ENCODE data around the gene VLDLR.

Gene VLDLR

DNA sequence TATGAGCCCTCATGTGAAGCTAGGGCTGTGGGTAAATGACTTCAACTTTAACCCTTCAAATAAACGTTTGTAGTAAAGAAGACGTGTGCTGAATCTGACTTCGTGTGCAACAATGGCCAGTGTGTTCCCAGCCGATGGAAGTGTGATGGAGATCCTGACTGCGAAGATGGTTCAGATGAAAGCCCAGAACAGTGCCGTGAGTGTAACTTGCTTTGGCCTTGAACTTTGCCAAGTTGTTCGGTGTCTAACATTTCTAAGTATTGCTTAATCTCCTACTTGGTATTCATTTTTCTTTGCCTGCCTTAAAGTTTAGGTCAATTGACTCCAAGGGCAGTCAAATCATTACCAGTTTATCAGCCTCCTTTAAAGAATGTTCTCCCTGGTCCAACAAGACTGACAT, 18.2 kb downstream of the VLDLR start:
- Histone ChIP-seq H3K4me3 (no peak overlapping the region), H3K27ac (no peak overlapping the region)
- TF ChIP-seq, protein P1, sequence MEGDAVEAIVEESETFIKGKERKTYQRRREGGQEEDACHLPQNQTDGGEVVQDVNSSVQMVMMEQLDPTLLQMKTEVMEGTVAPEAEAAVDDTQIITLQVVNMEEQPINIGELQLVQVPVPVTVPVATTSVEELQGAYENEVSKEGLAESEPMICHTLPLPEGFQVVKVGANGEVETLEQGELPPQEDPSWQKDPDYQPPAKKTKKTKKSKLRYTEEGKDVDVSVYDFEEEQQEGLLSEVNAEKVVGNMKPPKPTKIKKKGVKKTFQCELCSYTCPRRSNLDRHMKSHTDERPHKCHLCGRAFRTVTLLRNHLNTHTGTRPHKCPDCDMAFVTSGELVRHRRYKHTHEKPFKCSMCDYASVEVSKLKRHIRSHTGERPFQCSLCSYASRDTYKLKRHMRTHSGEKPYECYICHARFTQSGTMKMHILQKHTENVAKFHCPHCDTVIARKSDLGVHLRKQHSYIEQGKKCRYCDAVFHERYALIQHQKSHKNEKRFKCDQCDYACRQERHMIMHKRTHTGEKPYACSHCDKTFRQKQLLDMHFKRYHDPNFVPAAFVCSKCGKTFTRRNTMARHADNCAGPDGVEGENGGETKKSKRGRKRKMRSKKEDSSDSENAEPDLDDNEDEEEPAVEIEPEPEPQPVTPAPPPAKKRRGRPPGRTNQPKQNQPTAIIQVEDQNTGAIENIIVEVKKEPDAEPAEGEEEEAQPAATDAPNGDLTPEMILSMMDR (IDR thresholded peaks at IDR 0.05): no peak
- no peak for DNase-seq (ENCODE audit: low spot score)

DNA sequence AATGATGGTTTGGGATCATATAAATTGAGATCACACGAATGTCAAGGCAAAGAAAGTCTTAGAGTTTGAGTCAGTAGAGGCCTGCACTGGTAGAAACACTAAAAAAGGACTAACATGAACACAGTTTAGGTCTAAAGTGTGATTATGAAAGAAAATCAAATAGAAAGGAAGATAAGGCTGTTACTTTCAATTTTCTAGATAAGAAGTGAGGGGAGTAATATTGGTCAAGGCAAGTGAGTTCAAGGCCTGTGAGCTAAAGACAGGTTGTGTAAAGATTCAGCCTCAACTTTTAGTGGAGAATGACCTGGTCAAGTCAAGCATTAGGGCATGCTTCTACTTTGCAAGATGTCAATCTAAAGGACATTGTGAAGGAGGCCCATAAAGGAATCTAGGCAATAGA, 19.0 kb downstream of the VLDLR start:
- H3K27ac ChIP-seq: no peak overlapping the region
- TF ChIP-seq, protein P1 (IDR thresholded peaks at IDR 0.05): no peak
- no peak overlapping the region for H3K4me3 ChIP-seq
- no peak for DNase-seq (ENCODE audit: low spot score)

DNA sequence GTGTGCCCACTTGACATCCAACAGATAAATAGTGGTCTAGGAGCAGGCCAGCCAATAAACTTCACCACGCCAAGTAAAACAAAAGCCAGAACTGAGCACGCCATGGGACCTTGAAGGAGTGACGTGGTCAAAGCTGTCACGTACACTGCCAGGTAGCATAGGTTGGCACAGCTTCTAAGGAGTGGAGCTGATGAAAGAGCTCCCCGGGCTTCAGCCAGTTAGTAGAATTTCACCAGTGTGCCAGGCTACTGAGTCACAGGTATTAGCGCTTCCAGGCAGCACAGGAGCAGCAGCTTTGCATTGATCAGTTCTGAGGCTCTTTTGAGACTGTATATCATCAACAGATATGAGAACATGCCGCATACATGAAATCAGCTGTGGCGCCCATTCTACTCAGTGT, 19.4 kb downstream of the VLDLR start:
- no peak overlapping the region for H3K4me3 ChIP-seq
- no peak overlapping the region for H3K27ac ChIP-seq
- TF ChIP-seq, protein P1 (IDR thresholded peaks at IDR 0.05): no peak
- DNase-seq (ENCODE audit: low spot score): no peak

DNA sequence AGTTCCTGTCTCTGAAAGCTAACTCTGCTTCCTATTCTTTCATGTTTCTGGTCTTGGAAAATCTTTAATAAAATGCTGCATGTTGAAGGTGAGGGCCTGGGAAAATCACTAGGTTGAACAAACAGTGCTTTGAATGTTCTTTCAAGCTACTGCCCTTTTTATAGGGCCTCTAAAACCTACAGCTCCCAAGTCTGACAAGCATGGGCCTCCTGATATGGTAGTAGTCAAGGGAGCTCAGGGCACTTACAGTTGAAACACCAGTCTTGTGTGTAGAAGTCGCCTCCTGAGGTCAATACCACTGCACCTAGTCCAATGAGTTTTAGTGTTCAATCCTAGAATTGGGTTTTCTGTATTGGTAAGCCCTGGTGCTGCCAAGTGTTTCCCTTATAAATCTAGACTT, 20.5 kb downstream of the VLDLR start:
- Histone ChIP-seq H3K27ac (no peak overlapping the region), H3K4me3 (no peak overlapping the region)
- no peak for DNase-seq (ENCODE audit: low spot score)
- TF ChIP-seq, protein P1 (IDR thresholded peaks at IDR 0.05): no peak

DNA sequence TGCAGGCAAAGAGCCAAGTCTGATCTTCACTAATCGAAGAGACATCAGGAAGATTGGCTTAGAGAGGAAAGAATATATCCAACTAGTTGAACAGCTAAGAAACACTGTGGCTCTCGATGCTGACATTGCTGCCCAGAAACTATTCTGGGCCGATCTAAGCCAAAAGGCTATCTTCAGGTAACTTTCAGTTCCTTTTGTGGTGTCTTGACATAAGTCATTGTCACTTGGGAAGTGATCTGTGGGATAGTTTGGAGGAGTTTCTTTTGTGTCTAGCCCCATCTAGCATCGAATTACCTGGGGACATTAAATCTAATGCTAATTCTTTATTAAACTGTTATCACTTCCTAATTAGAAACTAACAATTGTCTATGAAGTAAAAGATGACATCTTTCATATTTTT, 24.0 kb downstream of the VLDLR start:
- no peak overlapping the region for H3K4me3 ChIP-seq
- TF ChIP-seq, protein P1 (IDR thresholded peaks at IDR 0.05): no peak
- H3K27ac ChIP-seq: no peak overlapping the region
- no peak for DNase-seq (ENCODE audit: low spot score)

DNA sequence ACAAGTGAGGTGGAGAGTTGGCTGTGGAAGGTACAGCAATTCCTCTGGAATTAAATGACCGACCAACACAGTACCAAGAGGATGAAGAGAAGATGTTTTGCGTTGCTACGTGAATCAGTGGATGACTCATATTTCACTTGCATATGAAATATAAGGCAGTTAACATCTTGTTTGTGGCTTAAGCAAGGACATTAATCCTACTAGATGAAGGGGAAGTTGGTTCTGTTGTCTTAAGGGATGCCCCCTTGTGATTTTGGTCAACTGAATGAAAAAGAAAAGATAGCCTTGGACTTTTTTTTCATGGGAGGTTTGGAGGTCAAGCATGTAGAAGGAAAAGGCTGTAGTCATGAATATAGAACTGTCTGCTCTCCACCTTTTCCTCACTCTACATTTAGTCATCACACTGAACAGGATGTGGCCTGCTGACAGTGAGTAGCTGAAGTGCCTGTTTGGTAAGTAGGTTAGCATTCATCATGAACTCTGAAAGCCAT, 33.9 kb downstream of the VLDLR start:
- TF ChIP-seq, protein P1 (IDR thresholded peaks at IDR 0.05): no peak
- no peak for DNase-seq (ENCODE audit: low spot score)
- Histone ChIP-seq H3K4me3 (no peak overlapping the region), H3K27ac (no peak overlapping the region)

DNA sequence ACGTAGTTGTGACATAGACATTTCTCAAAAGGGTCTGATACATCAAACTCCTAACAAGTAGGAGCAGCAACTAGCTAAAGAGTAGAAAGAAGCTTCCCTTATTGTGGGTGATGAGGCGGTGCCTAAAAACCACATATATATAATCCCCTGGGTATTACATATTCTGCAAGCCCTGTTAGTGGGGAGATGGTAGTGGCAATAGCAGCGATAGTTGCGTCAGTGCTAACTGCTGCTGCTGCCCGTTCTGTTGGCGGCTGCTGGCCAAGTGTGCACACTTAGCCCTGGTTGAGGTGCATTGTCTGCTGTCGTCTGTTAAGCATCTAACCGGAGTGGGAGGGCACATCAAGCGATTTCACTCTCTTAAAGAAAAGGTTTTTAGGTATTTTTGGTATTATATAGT, 35.8 kb downstream of the VLDLR start:
- TF ChIP-seq, protein P1 (IDR thresholded peaks at IDR 0.05): no peak
- no peak for DNase-seq (ENCODE audit: low spot score)
- no peak overlapping the region for H3K4me3 ChIP-seq
- H3K27ac ChIP-seq: no peak overlapping the region
